Mononuclear cell (primary cell): ENCODE results near the gene LBX2. TPM values are rescaled to one million over a fixed set of nuclear protein-coding genes. Genes with fewer than 3 reads are reported as not detected.

Experiments used
- H3K27me3 ChIP-seq: 2 replicates; pipeline ENCODE4 v1.6.0; 2011; ENCODE audit warnings: low read length, control low read depth; ENCODE audit not compliant: insufficient read depth
- H3K4me1 ChIP-seq: 2 replicates; pipeline ENCODE4 v1.5.1; 2011; ENCODE audit warnings: mild to moderate bottlenecking, low read length, control low read depth; ENCODE audit not compliant: insufficient read depth
- H3K4me3 ChIP-seq: 2 replicates; pipeline ENCODE4 v1.5.1; 2011; ENCODE audit warnings: mild to moderate bottlenecking, low read length, moderate library complexity
- H3K9me3 ChIP-seq: 2 replicates; pipeline ENCODE4 v1.5.1; 2011; ENCODE audit warnings: low read depth, mild to moderate bottlenecking, control low read depth, low read length
- total RNA-seq: library from RNA; depleted of rRNA; stranded (reverse); fragments of >200 nt; gene quantifications from one replicate; pipeline ENCODE4 v1.2.3, GENCODE V29; 2012

LBX2 gene
- total RNA-seq, 1 donor, result 0.21 TPM

GRCh38 chr2:74530239-74531187, 31.1 kb upstream of the LBX2 start:
- no peaks in the 10 kb centered on the region for H3K27me3 ChIP-seq
- peaks cover 30% of the 10 kb centered on the region for H3K4me1 ChIP-seq
- H3K4me3 ChIP-seq, result peak overlapping the region; percentile 76

GRCh38 chr2:74529357-74530238, 30.2 kb upstream of the LBX2 start, which contains the start of the genes AUP1 and HTRA2:
Gene AUP1 (minus strand): TSS chr2:74529706. CDS start chr2:74529629, 77 bp downstream.
Gene HTRA2 (plus strand): TSS chr2:74529933. CDS start chr2:74530007, 74 bp downstream.
- peak within 1 kb of the TSS; percentile 76 for H3K4me3 ChIP-seq
- H3K27me3 ChIP-seq, result no peaks in the 10 kb centered on the region
- H3K9me3 ChIP-seq, result no peaks in the 10 kb centered on the region

More at GRCh38 chr2:74530239-74531187, 31.1 kb upstream of the LBX2 start:
- H3K9me3 ChIP-seq, result no peaks in the 10 kb centered on the region

GRCh38 chr2:74528600-74529356, 29.4 kb upstream of the LBX2 start:
- Histone ChIP-seq H3K9me3 (no peaks in the 10 kb centered on the region), H3K4me1 (peaks cover 30% of the 10 kb centered on the region), H3K4me3 (peak overlapping the region; percentile 76), H3K27me3 (no peaks in the 10 kb centered on the region)

More at GRCh38 chr2:74529357-74530238, 30.2 kb upstream of the LBX2 start, which contains the start of the genes AUP1 and HTRA2:
- peaks cover 30% of the 10 kb centered on the region for H3K4me1 ChIP-seq

- peaks cover 30% of the 10 kb centered on the region for H3K4me1 ChIP-seq
- no peaks in the 10 kb centered on the region for H3K27me3 ChIP-seq
- no peak overlapping the region for H3K4me3 ChIP-seq
- no peaks in the 10 kb centered on the region for H3K9me3 ChIP-seq
Measured at GRCh38 chr2:74527741-74528140, 28.3 kb upstream of the LBX2 start.

- no peaks in the 10 kb centered on the region for H3K9me3 ChIP-seq
- H3K4me3 ChIP-seq, result no peak overlapping the region
- peaks cover 29% of the 10 kb centered on the region for H3K4me1 ChIP-seq
- H3K27me3 ChIP-seq, result no peaks in the 10 kb centered on the region
Measured at GRCh38 chr2:74526649-74527230, 27.3 kb upstream of the LBX2 start.

GRCh38 chr2:74525717-74526648, 26.6 kb upstream of the LBX2 start, which contains the start of gene DQX1:
Gene DQX1 (minus strand): TSS chr2:74526231. CDS start chr2:74525729, 502 bp downstream.
- H3K9me3 ChIP-seq, result no peaks in the 10 kb centered on the region
- peaks cover 21% of the 10 kb centered on the region for H3K4me1 ChIP-seq
- peaks cover 2% of the 10 kb centered on the region for H3K27me3 ChIP-seq

GRCh38 chr2:74524955-74525716, 25.7 kb upstream of the LBX2 start:
- Histone ChIP-seq H3K4me3 (no peak overlapping the region), H3K4me1 (peaks cover 13% of the 10 kb centered on the region), H3K9me3 (no peaks in the 10 kb centered on the region), H3K27me3 (peaks cover 10% of the 10 kb centered on the region)

More at GRCh38 chr2:74525717-74526648, 26.6 kb upstream of the LBX2 start, which contains the start of gene DQX1:
- H3K4me3 ChIP-seq, result no peak within 1 kb of the TSS

- Histone ChIP-seq H3K9me3 (no peaks in the 10 kb centered on the region), H3K4me1 (peaks cover 12% of the 10 kb centered on the region), H3K27me3 (peaks cover 21% of the 10 kb centered on the region), H3K4me3 (no peak overlapping the region)
Measured at GRCh38 chr2:74524005-74524404, 24.6 kb upstream of the LBX2 start.

- H3K4me3 ChIP-seq, result no peak overlapping the region
- H3K27me3 ChIP-seq, result peaks cover 36% of the 10 kb centered on the region
- no peaks in the 10 kb centered on the region for H3K4me1 ChIP-seq
- no peaks in the 10 kb centered on the region for H3K9me3 ChIP-seq
Measured at GRCh38 chr2:74522516-74522915, 23.1 kb upstream of the LBX2 start.

GRCh38 chr2:74516650-74517049, 17.2 kb upstream of the LBX2 start:
- H3K4me3 ChIP-seq, result no peak overlapping the region
- H3K27me3 ChIP-seq, result peaks cover 92% of the 10 kb centered on the region
- peaks cover 37% of the 10 kb centered on the region for H3K4me1 ChIP-seq
- no peaks in the 10 kb centered on the region for H3K9me3 ChIP-seq

GRCh38 chr2:74515981-74516633, 16.7 kb upstream of the LBX2 start:
- Histone ChIP-seq H3K4me3 (peak overlapping the region; percentile 24), H3K4me1 (peaks cover 37% of the 10 kb centered on the region), H3K9me3 (no peaks in the 10 kb centered on the region), H3K27me3 (peaks cover 97% of the 10 kb centered on the region)
